ENCODE data around the gene WARS2.
"Not testable (repeated sequence)": the region's sequence is repeated elsewhere in the genome, so short reads cannot be mapped to it uniquely, and the experiment has no call there.

DNA sequence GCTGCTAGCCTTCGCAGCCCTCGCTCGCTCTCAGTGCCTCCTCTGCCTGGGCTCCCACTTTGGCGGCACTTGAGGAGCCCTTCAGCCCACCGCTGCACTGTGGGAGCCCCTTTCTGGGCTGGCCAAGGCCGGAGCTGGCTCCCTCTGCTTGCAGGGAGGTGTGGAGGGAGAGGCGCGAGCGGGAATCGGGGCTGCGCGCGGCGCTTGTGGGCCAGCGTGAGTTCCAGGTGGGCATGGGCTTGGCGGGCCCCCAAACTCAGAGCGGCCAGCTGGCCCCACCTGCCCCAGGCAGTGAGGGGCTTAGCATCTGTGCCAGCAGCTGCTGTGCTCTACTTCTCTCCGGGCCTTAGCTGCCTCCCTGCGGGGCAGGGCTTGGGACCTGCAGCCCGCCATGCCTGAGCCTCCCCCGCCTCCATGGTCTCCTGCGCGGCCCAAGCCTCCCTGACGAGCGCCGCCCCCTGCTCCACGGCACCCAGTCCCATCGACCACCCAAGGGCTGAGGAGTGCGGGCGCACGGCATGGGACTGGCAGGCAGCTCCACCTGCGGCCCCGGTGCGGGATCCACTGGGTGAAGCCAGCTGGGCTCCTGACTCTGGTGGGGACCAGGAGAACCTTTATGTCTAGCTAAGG is 31.0 kb upstream of the WARS2 start:
- TF ChIP-seq, protein P1, sequence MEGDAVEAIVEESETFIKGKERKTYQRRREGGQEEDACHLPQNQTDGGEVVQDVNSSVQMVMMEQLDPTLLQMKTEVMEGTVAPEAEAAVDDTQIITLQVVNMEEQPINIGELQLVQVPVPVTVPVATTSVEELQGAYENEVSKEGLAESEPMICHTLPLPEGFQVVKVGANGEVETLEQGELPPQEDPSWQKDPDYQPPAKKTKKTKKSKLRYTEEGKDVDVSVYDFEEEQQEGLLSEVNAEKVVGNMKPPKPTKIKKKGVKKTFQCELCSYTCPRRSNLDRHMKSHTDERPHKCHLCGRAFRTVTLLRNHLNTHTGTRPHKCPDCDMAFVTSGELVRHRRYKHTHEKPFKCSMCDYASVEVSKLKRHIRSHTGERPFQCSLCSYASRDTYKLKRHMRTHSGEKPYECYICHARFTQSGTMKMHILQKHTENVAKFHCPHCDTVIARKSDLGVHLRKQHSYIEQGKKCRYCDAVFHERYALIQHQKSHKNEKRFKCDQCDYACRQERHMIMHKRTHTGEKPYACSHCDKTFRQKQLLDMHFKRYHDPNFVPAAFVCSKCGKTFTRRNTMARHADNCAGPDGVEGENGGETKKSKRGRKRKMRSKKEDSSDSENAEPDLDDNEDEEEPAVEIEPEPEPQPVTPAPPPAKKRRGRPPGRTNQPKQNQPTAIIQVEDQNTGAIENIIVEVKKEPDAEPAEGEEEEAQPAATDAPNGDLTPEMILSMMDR (IDR thresholded peaks at IDR 0.05 in 4 of 5, conservative IDR thresholded peaks at IDR 0.05 in 1 of 5): not testable (repeated sequence)
- not testable (repeated sequence) for TF ChIP-seq POLR2A (IDR thresholded peaks at IDR 0.05)

Data from gastrocnemius medialis (tissue), 4 donors.